HFFc6 (cell line): ENCODE data around the gene RFWD3. TPM values are rescaled to one million over a fixed set of nuclear protein-coding genes. Genes with fewer than 3 reads are reported as not detected.

Source experiments
- DNase-seq: peaks from one replicate; pipeline ENCODE4 v3.0.0-alpha.2; 2018
- H3K27ac Mint-ChIP-seq: 2 replicates; pipeline ENCODE4 v1.8.0; 2020; ENCODE audit warnings: mild to moderate bottlenecking, mixed read lengths
- H3K27me3 Mint-ChIP-seq: 2 replicates; pipeline ENCODE4 v1.8.0; 2021; ENCODE audit warnings: mild to moderate bottlenecking, moderate library complexity, mixed read lengths; ENCODE audit not compliant: insufficient read depth
- H3K36me3 Mint-ChIP-seq: 2 replicates; pipeline ENCODE4 v1.8.0; 2021; ENCODE audit warnings: low read depth, mixed read lengths
- H3K4me1 Mint-ChIP-seq: 2 replicates; pipeline ENCODE4 v1.8.0; 2020; ENCODE audit warnings: low read depth, mixed read lengths
- H3K4me3 Mint-ChIP-seq: 2 replicates; pipeline ENCODE4 v1.8.0; 2020; ENCODE audit warnings: mild to moderate bottlenecking, moderate library complexity, mixed read lengths
- H3K9me3 Mint-ChIP-seq: 2 replicates; pipeline ENCODE4 v1.8.0; 2020; ENCODE audit warnings: mild to moderate bottlenecking, mixed read lengths
- total RNA-seq, 6 experiments: library from RNA; stranded (reverse); fragmentation: NEBNext Ultra II Directional; extraction: Animal tissue kit (Norgen Biotek cat#: 25700); gene quantifications; 2 replicates in 1 of 6; 3 replicates in 5 of 6; pipeline ENCODE4 v1.2.3, GENCODE V29; 2021
- TF ChIP-seq, protein P1 (sequence below): fragments of 200-600 bp; sonication (generic); IDR thresholded peaks from 2 replicates; pipeline ENCODE4 v1.5.0; 2021; ENCODE audit warnings: antibody characterized with exemption, mild to moderate bottlenecking

RFWD3 gene
- total RNA-seq, 6 experiments from 2014 or later: 27.2 to 44.4 (median 42.9) TPM

DNA sequence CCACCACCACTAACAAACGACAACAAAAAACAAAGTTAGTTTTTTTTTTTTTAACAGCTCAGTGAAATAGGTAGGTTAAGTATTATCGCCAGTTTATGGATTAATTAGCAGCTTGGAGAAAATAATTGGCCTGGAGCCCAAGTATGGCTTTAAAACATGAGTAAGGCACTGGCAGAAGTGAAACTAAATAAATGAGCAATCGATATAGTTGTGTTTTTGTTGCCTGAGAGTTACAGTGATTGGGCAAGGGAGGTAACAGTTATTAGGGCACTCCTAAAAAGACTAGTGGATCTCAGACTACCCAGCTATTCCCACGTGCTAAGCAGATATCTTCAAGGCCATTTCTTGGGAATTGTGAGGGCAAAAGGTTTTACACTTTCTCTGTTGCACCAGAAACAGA lies 31.5 kb upstream of the RFWD3 start:
- peaks cover 5% of the 10 kb centered on the region for H3K27me3 Mint-ChIP-seq
- peaks cover 46% of the 10 kb centered on the region for H3K4me1 Mint-ChIP-seq
- no peak for DNase-seq
- no peaks in the 10 kb centered on the region for H3K9me3 Mint-ChIP-seq
- H3K27ac Mint-ChIP-seq: peak overlapping the region; percentile 26; the same call in 1 of the 2 replicates
- TF ChIP-seq, protein P1, sequence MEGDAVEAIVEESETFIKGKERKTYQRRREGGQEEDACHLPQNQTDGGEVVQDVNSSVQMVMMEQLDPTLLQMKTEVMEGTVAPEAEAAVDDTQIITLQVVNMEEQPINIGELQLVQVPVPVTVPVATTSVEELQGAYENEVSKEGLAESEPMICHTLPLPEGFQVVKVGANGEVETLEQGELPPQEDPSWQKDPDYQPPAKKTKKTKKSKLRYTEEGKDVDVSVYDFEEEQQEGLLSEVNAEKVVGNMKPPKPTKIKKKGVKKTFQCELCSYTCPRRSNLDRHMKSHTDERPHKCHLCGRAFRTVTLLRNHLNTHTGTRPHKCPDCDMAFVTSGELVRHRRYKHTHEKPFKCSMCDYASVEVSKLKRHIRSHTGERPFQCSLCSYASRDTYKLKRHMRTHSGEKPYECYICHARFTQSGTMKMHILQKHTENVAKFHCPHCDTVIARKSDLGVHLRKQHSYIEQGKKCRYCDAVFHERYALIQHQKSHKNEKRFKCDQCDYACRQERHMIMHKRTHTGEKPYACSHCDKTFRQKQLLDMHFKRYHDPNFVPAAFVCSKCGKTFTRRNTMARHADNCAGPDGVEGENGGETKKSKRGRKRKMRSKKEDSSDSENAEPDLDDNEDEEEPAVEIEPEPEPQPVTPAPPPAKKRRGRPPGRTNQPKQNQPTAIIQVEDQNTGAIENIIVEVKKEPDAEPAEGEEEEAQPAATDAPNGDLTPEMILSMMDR: no peak
- peaks cover 25% of the 10 kb centered on the region for H3K36me3 Mint-ChIP-seq
- peak overlapping the region; percentile 99; the same call in 1 of the 2 replicates for H3K4me3 Mint-ChIP-seq

DNA sequence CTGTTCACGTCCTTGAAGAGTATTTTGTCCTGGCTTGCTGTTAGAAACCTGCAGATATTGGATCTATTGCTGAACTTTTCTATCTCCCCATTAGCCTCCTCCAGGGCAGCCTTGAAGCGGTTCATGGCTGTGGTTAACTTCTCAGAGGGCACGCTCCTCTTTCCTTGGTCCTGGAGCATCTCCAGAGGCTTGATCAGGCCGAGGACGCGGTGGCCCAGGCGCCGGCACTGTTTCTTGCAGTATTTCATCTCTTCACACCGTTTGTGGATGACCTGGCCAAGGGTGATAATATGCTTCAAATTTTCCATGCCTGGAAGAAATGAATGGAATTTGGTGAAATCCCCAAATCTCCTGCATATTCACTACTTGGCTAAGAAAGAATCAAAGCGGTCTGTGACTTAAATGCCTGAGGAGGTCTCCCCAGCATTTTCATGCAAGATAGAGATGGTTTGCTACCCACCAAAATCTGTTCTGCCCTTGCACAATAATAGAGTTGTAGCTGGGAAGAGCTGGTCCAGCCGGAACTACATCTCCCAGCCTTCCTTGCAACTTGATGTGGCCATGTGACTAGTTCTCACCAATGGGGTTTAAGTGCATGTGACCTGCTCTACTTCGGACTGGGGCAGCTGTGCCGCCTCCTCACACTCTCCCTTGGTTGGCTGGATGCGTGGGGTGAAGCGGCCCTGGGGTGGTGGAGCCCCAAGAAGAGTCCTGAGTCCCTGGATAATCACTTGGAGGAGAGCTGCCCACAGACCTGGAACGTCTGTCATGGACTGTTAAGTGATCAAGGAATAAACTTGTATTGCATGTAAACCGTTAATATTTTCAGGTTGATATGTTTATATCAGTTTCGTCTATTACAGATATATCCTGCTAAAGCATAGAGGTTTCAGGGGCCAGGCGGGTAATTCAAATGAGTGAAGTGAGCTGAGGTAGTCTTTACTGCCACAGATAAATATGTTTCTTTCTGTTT lies 29.1 kb upstream of the RFWD3 start:
- H3K4me1 Mint-ChIP-seq: peaks cover 47% of the 10 kb centered on the region
- peak; percentile 83 for DNase-seq
- TF ChIP-seq, protein P1: no peak
- H3K36me3 Mint-ChIP-seq: peaks cover 37% of the 10 kb centered on the region
- no peaks in the 10 kb centered on the region for H3K9me3 Mint-ChIP-seq
- H3K27ac Mint-ChIP-seq: peak overlapping the region; percentile 55
- peak overlapping the region; percentile 84 for H3K4me3 Mint-ChIP-seq
- H3K27me3 Mint-ChIP-seq: peaks cover 5% of the 10 kb centered on the region

DNA sequence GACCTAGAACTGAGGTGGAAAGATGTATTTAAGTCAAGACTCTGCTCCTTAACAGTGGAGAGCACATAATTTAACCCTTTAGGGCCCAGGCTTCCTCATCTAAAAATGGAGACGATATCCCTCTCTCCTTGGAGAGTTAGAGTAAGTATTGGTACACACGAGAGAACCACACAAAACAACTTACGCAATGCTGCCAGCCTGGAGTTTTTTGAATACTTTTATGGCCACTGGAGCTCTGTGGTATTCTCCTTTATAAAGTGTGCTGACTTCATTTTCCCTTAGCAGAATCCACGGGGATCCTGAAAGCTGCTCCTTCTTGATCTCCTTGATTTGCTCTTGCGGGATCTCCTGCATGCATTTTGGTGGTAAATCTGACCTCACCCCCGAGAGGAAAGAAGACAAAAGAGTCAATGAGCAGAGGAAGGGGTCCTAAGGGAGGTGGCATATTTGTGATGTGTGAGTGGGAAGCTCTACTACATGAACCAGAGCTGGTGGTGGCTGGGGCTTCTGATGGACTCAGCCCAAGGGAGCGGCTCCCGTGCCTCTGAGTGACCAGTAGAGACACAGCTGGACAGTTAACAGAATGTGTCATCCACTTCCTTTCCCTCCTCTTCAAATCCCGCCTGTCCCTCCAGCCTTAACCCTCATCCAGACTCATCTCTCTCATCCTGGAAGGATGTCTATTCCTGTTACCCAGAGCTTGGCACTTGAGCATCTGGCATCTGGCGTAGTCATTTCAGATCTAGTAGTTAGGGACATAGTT lies 24.6 kb upstream of the RFWD3 start:
- DNase-seq: no peak
- peaks cover 3% of the 10 kb centered on the region; the same call in 1 of the 2 replicates for H3K27me3 Mint-ChIP-seq
- TF ChIP-seq, protein P1: no peak
- peak overlapping the region; percentile 70 for H3K27ac Mint-ChIP-seq
- no peak overlapping the region for H3K4me3 Mint-ChIP-seq
- peaks cover 23% of the 10 kb centered on the region for H3K4me1 Mint-ChIP-seq
- no peaks in the 10 kb centered on the region for H3K9me3 Mint-ChIP-seq
- H3K36me3 Mint-ChIP-seq: peaks cover 44% of the 10 kb centered on the region

DNA sequence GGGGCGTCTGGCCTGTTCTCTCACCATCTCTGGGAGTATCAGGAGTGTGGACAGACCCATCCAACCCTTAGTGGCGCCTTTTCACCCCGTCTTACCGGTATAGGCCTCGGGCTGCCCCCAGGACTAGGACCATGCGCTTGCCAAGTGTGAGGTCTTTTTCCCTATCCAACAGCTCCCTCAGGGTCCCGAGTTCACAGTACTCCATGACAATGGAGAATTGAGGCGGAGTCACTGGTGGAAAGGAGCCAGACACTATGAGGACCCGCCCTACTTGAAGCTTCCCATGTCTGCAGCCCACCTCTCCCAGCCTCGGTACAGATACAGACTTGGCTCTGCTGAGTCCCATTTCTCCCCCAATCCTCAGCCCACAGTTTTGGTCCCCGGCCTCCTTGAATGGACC lies 15.9 kb upstream of the RFWD3 start:
- DNase-seq: no peak
- no peaks in the 10 kb centered on the region for H3K9me3 Mint-ChIP-seq
- H3K27ac Mint-ChIP-seq: no peak overlapping the region
- no peaks in the 10 kb centered on the region; the same call in 1 of the 2 replicates for H3K27me3 Mint-ChIP-seq
- no peak overlapping the region for H3K4me3 Mint-ChIP-seq
- H3K4me1 Mint-ChIP-seq: no peaks in the 10 kb centered on the region
- H3K36me3 Mint-ChIP-seq: peaks cover 12% of the 10 kb centered on the region; the same call in 1 of the 2 replicates
- TF ChIP-seq, protein P1: no peak

DNA sequence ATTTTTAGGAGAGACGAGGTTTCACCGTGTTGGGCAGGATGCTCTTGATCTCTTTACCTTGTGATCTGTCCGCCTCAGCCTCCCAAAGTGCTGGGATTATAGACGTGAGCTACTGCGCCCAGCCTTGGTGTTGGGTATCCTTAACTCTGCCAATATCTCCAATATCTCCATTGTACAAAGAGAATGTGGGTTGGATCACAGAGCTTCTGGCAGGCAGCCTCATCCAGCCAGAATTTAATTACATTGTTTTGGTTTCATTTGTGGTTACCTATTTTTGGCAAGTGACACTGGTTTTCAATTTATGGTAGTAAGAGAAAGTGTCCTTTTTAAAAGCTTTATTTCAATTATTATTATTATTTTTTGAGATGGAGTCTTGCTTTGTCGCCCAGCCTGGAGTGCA lies 14.0 kb upstream of the RFWD3 start:
- no peak for DNase-seq
- Mint-ChIP-seq H3K9me3 (no peaks in the 10 kb centered on the region), H3K27me3 (no peaks in the 10 kb centered on the region; the same call in 1 of the 2 replicates), H3K4me1 (no peaks in the 10 kb centered on the region), H3K27ac (no peak overlapping the region), H3K36me3 (peaks cover 9% of the 10 kb centered on the region; the same call in 1 of the 2 replicates), H3K4me3 (no peak overlapping the region)
- TF ChIP-seq, protein P1: no peak
